ENCODE results near the gene MCM3AP.

The MCM3AP gene

GRCh38 chr21:46234436-46234950 lies 50.9 kb downstream of the MCM3AP start:
- no peak overlapping the region for H3K27ac ChIP-seq
- TF ChIP-seq CTCF (conservative IDR thresholded peaks at IDR 0.05) = no peak

GRCh38 chr21:46229923-46230260 lies 55.5 kb downstream of the MCM3AP start:
- peak overlapping the region; percentile 93 for H3K27ac ChIP-seq
- no peak for TF ChIP-seq CTCF (conservative IDR thresholded peaks at IDR 0.05)

DNA sequence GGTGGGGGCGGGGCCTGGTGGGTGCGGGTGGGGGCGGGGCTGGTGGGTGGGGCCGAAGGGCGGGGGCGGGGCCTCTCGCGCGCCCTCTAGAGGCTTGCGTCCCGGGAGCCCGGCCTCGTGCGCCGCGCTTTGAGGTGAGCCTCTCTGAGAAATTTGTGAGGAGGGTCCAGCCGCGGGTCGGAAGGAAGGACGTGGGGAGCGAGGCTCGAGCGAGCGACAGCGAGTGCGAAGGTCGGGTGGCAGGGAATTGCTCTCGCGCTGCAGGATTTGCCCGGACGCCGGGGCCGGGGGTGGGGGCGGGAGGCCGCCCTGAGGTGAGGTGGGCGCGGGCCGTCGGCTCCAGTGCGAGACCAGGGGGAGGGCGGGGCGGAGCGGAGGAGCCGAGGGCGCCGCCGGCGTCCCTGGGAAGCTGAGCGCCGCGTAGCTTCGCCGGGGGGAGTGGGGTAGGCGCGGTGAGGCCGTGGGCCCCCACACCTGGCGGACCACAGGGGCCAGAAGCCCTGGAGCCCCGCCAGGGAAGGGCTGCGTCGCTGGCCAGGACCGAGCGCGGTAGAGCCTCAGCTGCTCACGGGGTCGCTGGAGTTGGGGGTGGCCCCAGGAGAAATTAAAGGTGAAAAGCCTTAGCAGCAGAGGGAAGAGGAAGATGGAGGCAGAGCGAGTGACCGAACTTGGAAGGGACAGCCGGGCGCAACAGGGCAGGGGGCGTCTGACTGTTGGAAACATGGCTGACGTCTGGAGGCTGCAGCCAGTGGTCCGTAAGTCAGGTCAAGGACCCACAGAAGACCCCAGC lies 56.1 kb downstream of the MCM3AP start:
- H3K27ac ChIP-seq = peak overlapping the region; percentile 93
- TF ChIP-seq CTCF (conservative IDR thresholded peaks at IDR 0.05) = peak; percentile 80

DNA sequence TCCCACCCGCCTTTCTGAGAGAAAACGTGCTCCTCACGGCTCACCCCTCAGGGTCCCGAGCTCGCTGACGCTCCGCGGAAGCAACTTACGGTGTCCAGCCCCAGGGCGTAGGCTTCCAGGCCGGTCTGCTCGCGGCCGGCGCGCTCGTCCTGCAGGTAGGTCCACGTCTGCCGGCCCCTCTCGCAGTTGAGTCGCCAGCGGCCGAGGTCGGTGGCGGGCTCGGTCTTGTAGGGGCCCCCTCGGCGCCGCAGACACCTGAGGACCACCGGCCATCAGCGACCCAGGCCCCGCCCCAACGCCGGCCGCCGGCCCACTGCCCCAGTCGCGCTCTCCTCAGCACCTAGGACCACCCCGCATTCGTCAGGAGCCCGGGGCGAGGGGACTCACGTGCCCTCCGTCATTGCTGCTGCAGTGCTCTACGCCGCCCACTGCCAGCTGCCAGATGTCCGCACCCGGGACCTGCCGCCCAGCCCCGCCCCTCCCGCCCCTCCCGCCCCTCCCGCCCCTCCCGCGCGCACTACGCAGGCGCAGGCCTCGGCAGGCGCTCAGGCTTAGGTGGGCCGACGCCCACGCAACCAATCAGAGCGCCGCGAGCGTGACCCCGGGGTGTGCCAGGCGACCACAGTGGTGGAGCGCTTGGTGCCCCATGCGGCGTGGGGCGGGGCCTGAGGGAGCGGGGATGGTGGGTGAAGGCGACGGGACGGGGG lies 56.9 kb downstream of the MCM3AP start, which contains the start of gene LSS:
Gene LSS (minus strand): TSS at position 430 of the 707 bp plus-strand sequence. CDS start 29 bp downstream, at position 401.
- no peak for TF ChIP-seq CTCF (conservative IDR thresholded peaks at IDR 0.05)
- peak within 1 kb of the TSS; percentile 93 for H3K27ac ChIP-seq

- H3K27ac ChIP-seq = peak overlapping the region; percentile 90
- TF ChIP-seq CTCF (conservative IDR thresholded peaks at IDR 0.05) = no peak
These were observed 57.5 kb downstream of the MCM3AP start for GRCh38 chr21:46227811-46228344.

DNA sequence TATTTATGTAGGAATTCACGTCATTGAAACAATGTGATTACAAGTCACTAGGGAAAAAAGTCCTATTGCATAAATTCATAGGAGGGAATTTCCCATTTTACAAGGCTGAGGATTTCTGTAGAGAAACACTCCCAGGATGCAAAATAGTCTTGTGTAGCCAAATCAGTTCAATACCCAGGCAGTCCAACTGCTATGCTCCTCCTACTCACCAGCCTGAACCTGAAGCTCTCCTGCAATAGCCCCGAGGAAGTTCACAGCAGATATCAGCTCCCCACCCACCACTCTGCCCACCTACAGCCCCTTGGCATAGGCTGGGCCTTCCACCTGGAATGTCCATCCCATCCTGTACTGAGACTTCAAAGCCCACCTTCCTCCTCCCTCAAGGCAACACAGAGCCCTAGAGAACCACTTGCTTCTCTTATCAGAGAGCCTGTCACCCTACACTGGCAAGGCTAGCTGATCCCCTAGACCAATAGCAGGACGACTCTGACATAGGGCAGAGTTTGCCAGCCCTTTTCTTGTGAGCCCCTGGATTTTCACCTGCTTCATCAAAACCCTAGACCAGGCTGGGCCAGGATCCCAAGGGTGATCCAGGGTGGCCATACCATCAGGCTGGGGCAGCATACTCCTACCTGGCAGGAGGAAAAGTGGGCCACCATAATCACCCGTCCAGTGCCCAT lies 58.4 kb downstream of the MCM3AP start:
- no peak for TF ChIP-seq CTCF (conservative IDR thresholded peaks at IDR 0.05)
- H3K27ac ChIP-seq = peak overlapping the region; percentile 90

- H3K27ac ChIP-seq = peak overlapping the region; percentile 90
These were observed 59.3 kb downstream of the MCM3AP start for GRCh38 chr21:46226146-46226545.

DNA sequence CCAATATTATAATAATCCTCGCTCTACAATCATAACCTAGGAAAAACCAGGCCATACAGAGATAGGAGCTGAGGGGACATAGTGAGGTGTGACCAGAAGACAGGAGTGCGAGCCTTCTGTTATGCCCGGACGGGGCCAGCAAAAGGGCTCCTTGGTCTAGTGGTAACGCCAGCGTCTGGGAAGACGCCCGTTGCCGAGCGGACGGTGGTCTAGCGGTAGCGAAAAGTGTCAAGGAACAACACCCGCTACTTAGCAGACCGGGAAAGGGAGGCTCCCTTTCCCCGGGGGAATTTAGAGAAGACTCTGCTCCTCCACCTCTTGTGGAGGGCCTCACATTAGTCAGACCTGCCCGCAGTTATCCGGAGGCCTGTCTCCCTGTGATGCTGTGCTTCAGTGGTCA lies 61.8 kb downstream of the MCM3AP start:
- H3K27ac ChIP-seq = peak overlapping the region; percentile 14; the same call in 1 of the 2 replicates

More at GRCh38 chr21:46226146-46226545, 59.3 kb downstream of the MCM3AP start:
- TF ChIP-seq CTCF (conservative IDR thresholded peaks at IDR 0.05) = no peak
